K562 (cell line): ENCODE data around the gene TSC22D2. TPM values are rescaled to one million over a fixed set of nuclear protein-coding genes. Genes with fewer than 3 reads are reported as not detected.

Experiments
- ATAC-seq: fragments of 200-7000 bp; cut with Tn5 transposase; 3 replicates; pipeline ENCODE4 v1.9.1; 2020; ENCODE audit warnings: moderate library complexity
- BruUV-seq: library from RNA; stranded (reverse); fragments of 400-500 nt; replicated peaks from 2 replicates; lab custom pipeline; 2021; lab: Mats Ljungman, UMichigan
- CTCF ChIA-PET: fragments of 300-600 bp; formaldehyde crosslinking; extraction: SDS; loops from one replicate; lab custom pipeline; 2021; ENCODE audit warnings: low intra/inter-chr PET ratio; lab: Yijun Ruan, JAX
- POLR2A ChIA-PET: fragments of 300-600, 350-650 bp; sonication (Branson Sonifier 250); formaldehyde crosslinking; extraction: SDS; loops from one replicate; lab custom pipeline; 2021; ENCODE audit warnings: antibody characterized with exemption, inconsistent platforms; lab: Yijun Ruan, JAX
- DNase-seq, 4 experiments: peaks; one replicate each; pipeline versions ENCODE4 v3.0.0 to v3.0.0-alpha.2; 2011 to 2018; ENCODE audit warnings: low spot score in 3 of 4, mixed read lengths in 3 of 4; ENCODE audit errors: extremely low read depth in 1 of 4
- FAIRE-seq: peaks from 2 replicates; lab custom pipeline; 2011; peaks lifted over from hg19 to GRCh38; lab: Jason Lieb, UNC
- H2AFZ ChIP-seq: 2 replicates; pipeline ENCODE4 v1.6.0; 2011; ENCODE audit warnings: low read depth, low read length, control low read depth, inconsistent platforms
- H3K27ac ChIP-seq: fragments of 200-600 bp; 3 replicates; pipeline ENCODE4 v1.8.0; 2011; ENCODE audit warnings: low read depth, mild to moderate bottlenecking, control low read depth, inconsistent platforms, low read length, moderate library complexity, mixed read lengths; ENCODE audit errors: extremely low read depth
- H3K27me3 ChIP-seq, 2 experiments: fragments of 300-600 bp in 1 of 2; 2 replicates in 1 of 2; 3 replicates in 1 of 2; pipeline versions ENCODE4 v1.6.0 to v1.8.0; 2011; ENCODE audit warnings: inconsistent platforms in 2 of 2, low read length in 2 of 2, mild to moderate bottlenecking in 1 of 2, mixed read lengths in 1 of 2, moderate library complexity in 1 of 2; ENCODE audit not compliant: control insufficient read depth in 2 of 2, insufficient read depth in 2 of 2
- H3K36me3 ChIP-seq: fragments of 300-600 bp; 3 replicates; pipeline ENCODE4 v1.8.0; 2011; ENCODE audit warnings: mild to moderate bottlenecking, low read length, inconsistent platforms; ENCODE audit not compliant: control insufficient read depth, insufficient read depth
- H3K4me1 ChIP-seq, 2 experiments: fragments of 200-600 bp in 1 of 2; replicated peaks in 1 of 2; 2 replicates in 1 of 2; 3 replicates in 1 of 2; pipeline versions ENCODE4 v1.5.1 to v1.8.0; 2011; ENCODE audit warnings: inconsistent platforms in 2 of 2, low read length in 2 of 2, mild to moderate bottlenecking in 1 of 2, mixed read lengths in 1 of 2, moderate library complexity in 1 of 2; ENCODE audit not compliant: control insufficient read depth in 2 of 2, insufficient read depth in 2 of 2
- H3K4me2 ChIP-seq: 2 replicates; pipeline ENCODE4 v1.6.1; 2011; ENCODE audit warnings: low read length, control low read depth, inconsistent platforms, mixed read lengths; ENCODE audit not compliant: insufficient read depth
- H3K4me3 ChIP-seq: fragments of 200-600 bp; sonication (generic), shearing (Covaris generic); 2 replicates; pipeline ENCODE4 v1.5.1; 2016; ENCODE audit warnings: control low read depth, inconsistent platforms
- H3K79me2 ChIP-seq: fragments of 200-600 bp; 3 replicates; pipeline ENCODE4 v1.8.0; 2011; ENCODE audit warnings: low read length, inconsistent platforms; ENCODE audit not compliant: control insufficient read depth, insufficient read depth
- H3K9ac ChIP-seq, 2 experiments: 2 replicates each; pipeline versions ENCODE4 v1.6.0 to v1.6.1; 2011; ENCODE audit warnings: low read depth in 2 of 2, low read length in 2 of 2, control low read depth in 1 of 2, inconsistent platforms in 1 of 2, mild to moderate bottlenecking in 1 of 2, mixed read lengths in 1 of 2; ENCODE audit not compliant: insufficient read depth in 1 of 2
- H3K9me1 ChIP-seq: one replicate; pipeline ENCODE4 v1.6.0; 2011; ENCODE audit warnings: inconsistent platforms, mild to moderate bottlenecking, low read length, moderate library complexity; ENCODE audit not compliant: control insufficient read depth, insufficient read depth
- H3K9me3 ChIP-seq: replicated peaks from 2 replicates; pipeline ENCODE4 v1.5.1; 2011; ENCODE audit warnings: low read depth, low read length, inconsistent platforms; ENCODE audit not compliant: control insufficient read depth, insufficient read depth
- H4K20me1 ChIP-seq: replicated peaks from 2 replicates; pipeline ENCODE4 v1.6.1; 2011; ENCODE audit warnings: low read length, inconsistent platforms, mixed read lengths; ENCODE audit not compliant: control insufficient read depth, insufficient read depth
- ZFP30 ChIP-seq: fragments of 250-450 bp; sonication (Bioruptor Pico); IDR thresholded peaks from 2 replicates; pipeline ENCODE4 v1.8.0; 2022; ENCODE audit warnings: moderate library complexity, mild to moderate bottlenecking, inconsistent platforms, borderline replicate concordance
- WGBS: fragments of 100-300 bp; shearing (Covaris generic); methylation state at CpG from one replicate; pipeline ENCODE4 v1.1.6; 2016; ENCODE audit warnings: low coverage, mixed read lengths; ENCODE audit not compliant: insufficient coverage; ENCODE audit errors: missing lambda C conversion rate; 5-methylcytosine and 5-hydroxymethylcytosine counted together
- in situ Hi-C: fragments of 300-500 bp; cut with MboI; formaldehyde crosslinking; loops from 4 replicates; pipeline ENCODE4 v1.15.0; 2018; ENCODE audit warnings: inconsistent platforms, mixed read lengths
- intact Hi-C: fragments of 100-400 bp; cut with micrococcal nuclease; formaldehyde crosslinking; loops from 2 replicates; pipeline ENCODE4 v1.14.2; 2022
- polyA plus RNA-seq, 8 experiments: library from polyadenylated mRNA; depleted of rRNA in 4 of 8; stranded (reverse) in 5 of 8; unstranded in 3 of 8; fragments of >200 nt; fragmentation: Nextera tagmentation in 2 of 8; fragmentation: Illumina TruSeq in 1 of 8; extraction: Ambion mirVana in 2 of 8; extraction: Trizol in 1 of 8; gene quantifications; 2 replicates each; pipeline versions ENCODE4 v1.2.1 to v1.2.3, GENCODE V29; 2011 to 2014; ENCODE audit warnings: inconsistent platforms in 1 of 8, missing spikeins in 1 of 8
- total RNA-seq, 7 experiments: library from RNA; depleted of rRNA in 6 of 7; stranded (reverse); fragments of >200 nt in 6 of 7; fragmentation: Illumina TruSeq in 2 of 7; extraction: Trizol in 2 of 7; gene quantifications; 2 replicates each; pipeline versions ENCODE4 v1.2.1 to v1.2.3, GENCODE V29; 2011 to 2021; ENCODE audit warnings: low replicate concordance in 1 of 7
- TF ChIP-seq, protein P1 (sequence below): fragments of 250-450 bp; sonication (Bioruptor Pico); IDR thresholded peaks from 2 replicates; pipeline ENCODE4 v1.4.0; 2020; ENCODE audit warnings: mild to moderate bottlenecking, moderate library complexity, borderline replicate concordance
- TF ChIP-seq, protein P2 (sequence below): fragments of 450-650 bp; IDR thresholded peaks from 2 replicates; pipeline ENCODE4 v1.6.1; 2016; ENCODE audit warnings: mild to moderate bottlenecking, moderate library complexity
- TF ChIP-seq, protein P3 (sequence below): sonication (generic); formaldehyde crosslinking; IDR thresholded peaks from 2 replicates; pipeline ENCODE4 v1.8.1; 2023; ENCODE audit warnings: mild to moderate bottlenecking, missing genetic modification reagents

The TSC22D2 gene
- total and polyA plus RNA-seq, 9 of the 15 experiments (the other 6 are each of a cell fraction or from before 2014, with no cell fraction given), result 5.5 to 44.0 (median 19.3) TPM

DNA sequence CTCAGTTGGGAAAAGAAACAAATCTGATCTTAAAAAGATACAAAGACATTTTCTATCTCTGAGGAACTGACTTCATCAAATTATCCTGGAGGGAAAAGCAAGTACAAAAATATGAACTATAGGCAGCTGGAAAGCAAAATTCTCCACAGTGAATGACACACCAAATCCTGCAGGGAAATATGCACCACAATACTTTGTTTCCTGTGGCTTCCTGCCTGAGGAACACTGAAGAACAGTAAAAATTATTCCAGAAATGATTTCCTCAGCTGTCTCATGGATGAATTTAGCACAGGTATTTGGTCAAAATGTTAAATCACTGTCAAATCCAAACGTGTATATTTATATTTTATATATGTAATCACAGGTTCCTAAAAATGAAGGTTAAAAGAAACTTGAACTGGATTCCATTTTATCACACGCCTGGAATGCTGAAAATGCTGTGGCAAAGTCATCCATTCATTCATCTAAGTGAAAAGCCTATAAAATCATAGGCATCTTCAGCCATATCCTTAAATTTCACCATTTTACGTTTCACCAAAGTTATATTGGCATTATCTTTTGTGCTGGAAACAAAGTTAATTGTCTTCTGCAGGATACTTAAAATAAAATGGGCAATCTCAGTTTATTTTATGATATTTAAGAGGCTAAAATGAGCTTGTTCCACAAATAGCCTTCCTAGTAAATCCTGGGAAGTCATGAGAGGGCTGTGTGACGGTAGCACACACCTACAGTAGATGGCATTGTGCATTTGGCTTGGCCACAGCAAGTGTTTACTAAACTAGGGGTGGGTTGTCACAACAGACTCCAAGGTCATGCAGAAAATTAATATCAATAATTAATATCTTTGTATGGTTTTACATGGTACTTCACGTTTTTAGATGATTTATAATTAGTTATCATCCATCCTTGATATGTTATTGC, 19.3 kb upstream of the TSC22D2 start:
- Histone ChIP-seq H3K27me3 (no peaks in the 10 kb centered on the region), H2AFZ (no peak overlapping the region), H3K4me3 (no peak overlapping the region), H3K79me2 (no peaks in the 10 kb centered on the region), H3K4me2 (no peak overlapping the region), H3K4me1 (peaks cover 3 to 9% of the 10 kb centered on the region in 2 experiments; a peak in 4 of 5 replicates), H3K9me3 (no peaks in the 10 kb centered on the region), H3K9me1 (no peaks in the 10 kb centered on the region), H4K20me1 (no peaks in the 10 kb centered on the region), H3K27ac (no peak overlapping the region), H3K36me3 (no peaks in the 10 kb centered on the region; the same call in 2 of the 3 replicates), H3K9ac (no peak overlapping the region)
- ChIA-PET CTCF (no interaction called here), POLR2A (no interaction called here)
- intact Hi-C loops (no loop called here), in situ Hi-C loops (no loop called here)
- 15% methylated on average over 5 of the region's 5 CpGs for WGBS
- no peak for ATAC-seq
- no TSS peak for BruUV-seq
- DNase-seq, result no peak
- no peak for FAIRE-seq
- TF ChIP-seq, protein P1, sequence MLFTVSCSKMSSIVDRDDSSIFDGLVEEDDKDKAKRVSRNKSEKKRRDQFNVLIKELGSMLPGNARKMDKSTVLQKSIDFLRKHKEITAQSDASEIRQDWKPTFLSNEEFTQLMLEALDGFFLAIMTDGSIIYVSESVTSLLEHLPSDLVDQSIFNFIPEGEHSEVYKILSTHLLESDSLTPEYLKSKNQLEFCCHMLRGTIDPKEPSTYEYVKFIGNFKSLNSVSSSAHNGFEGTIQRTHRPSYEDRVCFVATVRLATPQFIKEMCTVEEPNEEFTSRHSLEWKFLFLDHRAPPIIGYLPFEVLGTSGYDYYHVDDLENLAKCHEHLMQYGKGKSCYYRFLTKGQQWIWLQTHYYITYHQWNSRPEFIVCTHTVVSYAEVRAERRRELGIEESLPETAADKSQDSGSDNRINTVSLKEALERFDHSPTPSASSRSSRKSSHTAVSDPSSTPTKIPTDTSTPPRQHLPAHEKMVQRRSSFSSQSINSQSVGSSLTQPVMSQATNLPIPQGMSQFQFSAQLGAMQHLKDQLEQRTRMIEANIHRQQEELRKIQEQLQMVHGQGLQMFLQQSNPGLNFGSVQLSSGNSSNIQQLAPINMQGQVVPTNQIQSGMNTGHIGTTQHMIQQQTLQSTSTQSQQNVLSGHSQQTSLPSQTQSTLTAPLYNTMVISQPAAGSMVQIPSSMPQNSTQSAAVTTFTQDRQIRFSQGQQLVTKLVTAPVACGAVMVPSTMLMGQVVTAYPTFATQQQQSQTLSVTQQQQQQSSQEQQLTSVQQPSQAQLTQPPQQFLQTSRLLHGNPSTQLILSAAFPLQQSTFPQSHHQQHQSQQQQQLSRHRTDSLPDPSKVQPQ (CRISPR knock-in tag), result no peak
- TF ChIP-seq ZFP30 (CRISPR knock-in tag), result no peak
- TF ChIP-seq, protein P2, sequence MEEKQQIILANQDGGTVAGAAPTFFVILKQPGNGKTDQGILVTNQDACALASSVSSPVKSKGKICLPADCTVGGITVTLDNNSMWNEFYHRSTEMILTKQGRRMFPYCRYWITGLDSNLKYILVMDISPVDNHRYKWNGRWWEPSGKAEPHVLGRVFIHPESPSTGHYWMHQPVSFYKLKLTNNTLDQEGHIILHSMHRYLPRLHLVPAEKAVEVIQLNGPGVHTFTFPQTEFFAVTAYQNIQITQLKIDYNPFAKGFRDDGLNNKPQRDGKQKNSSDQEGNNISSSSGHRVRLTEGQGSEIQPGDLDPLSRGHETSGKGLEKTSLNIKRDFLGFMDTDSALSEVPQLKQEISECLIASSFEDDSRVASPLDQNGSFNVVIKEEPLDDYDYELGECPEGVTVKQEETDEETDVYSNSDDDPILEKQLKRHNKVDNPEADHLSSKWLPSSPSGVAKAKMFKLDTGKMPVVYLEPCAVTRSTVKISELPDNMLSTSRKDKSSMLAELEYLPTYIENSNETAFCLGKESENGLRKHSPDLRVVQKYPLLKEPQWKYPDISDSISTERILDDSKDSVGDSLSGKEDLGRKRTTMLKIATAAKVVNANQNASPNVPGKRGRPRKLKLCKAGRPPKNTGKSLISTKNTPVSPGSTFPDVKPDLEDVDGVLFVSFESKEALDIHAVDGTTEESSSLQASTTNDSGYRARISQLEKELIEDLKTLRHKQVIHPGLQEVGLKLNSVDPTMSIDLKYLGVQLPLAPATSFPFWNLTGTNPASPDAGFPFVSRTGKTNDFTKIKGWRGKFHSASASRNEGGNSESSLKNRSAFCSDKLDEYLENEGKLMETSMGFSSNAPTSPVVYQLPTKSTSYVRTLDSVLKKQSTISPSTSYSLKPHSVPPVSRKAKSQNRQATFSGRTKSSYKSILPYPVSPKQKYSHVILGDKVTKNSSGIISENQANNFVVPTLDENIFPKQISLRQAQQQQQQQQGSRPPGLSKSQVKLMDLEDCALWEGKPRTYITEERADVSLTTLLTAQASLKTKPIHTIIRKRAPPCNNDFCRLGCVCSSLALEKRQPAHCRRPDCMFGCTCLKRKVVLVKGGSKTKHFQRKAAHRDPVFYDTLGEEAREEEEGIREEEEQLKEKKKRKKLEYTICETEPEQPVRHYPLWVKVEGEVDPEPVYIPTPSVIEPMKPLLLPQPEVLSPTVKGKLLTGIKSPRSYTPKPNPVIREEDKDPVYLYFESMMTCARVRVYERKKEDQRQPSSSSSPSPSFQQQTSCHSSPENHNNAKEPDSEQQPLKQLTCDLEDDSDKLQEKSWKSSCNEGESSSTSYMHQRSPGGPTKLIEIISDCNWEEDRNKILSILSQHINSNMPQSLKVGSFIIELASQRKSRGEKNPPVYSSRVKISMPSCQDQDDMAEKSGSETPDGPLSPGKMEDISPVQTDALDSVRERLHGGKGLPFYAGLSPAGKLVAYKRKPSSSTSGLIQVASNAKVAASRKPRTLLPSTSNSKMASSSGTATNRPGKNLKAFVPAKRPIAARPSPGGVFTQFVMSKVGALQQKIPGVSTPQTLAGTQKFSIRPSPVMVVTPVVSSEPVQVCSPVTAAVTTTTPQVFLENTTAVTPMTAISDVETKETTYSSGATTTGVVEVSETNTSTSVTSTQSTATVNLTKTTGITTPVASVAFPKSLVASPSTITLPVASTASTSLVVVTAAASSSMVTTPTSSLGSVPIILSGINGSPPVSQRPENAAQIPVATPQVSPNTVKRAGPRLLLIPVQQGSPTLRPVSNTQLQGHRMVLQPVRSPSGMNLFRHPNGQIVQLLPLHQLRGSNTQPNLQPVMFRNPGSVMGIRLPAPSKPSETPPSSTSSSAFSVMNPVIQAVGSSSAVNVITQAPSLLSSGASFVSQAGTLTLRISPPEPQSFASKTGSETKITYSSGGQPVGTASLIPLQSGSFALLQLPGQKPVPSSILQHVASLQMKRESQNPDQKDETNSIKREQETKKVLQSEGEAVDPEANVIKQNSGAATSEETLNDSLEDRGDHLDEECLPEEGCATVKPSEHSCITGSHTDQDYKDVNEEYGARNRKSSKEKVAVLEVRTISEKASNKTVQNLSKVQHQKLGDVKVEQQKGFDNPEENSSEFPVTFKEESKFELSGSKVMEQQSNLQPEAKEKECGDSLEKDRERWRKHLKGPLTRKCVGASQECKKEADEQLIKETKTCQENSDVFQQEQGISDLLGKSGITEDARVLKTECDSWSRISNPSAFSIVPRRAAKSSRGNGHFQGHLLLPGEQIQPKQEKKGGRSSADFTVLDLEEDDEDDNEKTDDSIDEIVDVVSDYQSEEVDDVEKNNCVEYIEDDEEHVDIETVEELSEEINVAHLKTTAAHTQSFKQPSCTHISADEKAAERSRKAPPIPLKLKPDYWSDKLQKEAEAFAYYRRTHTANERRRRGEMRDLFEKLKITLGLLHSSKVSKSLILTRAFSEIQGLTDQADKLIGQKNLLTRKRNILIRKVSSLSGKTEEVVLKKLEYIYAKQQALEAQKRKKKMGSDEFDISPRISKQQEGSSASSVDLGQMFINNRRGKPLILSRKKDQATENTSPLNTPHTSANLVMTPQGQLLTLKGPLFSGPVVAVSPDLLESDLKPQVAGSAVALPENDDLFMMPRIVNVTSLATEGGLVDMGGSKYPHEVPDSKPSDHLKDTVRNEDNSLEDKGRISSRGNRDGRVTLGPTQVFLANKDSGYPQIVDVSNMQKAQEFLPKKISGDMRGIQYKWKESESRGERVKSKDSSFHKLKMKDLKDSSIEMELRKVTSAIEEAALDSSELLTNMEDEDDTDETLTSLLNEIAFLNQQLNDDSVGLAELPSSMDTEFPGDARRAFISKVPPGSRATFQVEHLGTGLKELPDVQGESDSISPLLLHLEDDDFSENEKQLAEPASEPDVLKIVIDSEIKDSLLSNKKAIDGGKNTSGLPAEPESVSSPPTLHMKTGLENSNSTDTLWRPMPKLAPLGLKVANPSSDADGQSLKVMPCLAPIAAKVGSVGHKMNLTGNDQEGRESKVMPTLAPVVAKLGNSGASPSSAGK, result no peak
- TF ChIP-seq, protein P3, sequence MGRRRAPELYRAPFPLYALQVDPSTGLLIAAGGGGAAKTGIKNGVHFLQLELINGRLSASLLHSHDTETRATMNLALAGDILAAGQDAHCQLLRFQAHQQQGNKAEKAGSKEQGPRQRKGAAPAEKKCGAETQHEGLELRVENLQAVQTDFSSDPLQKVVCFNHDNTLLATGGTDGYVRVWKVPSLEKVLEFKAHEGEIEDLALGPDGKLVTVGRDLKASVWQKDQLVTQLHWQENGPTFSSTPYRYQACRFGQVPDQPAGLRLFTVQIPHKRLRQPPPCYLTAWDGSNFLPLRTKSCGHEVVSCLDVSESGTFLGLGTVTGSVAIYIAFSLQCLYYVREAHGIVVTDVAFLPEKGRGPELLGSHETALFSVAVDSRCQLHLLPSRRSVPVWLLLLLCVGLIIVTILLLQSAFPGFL (CRISPR knock-in tag), result no peak
